ENCODE measurements around the gene PTPN18. TPM values are rescaled to one million over a fixed set of nuclear protein-coding genes. Genes with fewer than 3 reads are reported as not detected.
A peak's percentile ranks its signal among the peaks of the same experiment; 100 is the strongest.

Gene PTPN18
- total RNA-seq, 2 donors from 2014 or later = 48.8 to 50.7 TPM

DNA sequence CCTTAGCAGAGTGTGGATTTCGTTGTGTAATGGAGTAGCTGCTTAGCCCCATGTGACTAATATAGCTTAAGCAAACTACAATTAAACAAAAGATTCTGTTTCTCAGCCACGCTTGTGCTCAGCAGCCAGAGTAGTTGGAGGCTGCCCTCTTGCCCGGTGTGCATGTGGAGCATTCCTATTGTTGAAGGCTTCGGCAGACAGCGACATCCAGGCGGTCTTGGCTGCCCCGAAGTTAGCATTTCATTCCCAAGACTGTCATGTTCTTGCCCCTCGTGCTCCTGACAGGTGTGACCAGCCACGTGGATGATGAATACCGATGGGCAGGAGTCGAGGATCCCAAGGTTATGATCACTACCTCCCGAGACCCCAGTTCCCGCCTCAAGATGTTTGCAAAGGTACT is 10.8 kb upstream of the PTPN18 start:
- DNase-seq (no peak), ATAC-seq (replicated peaks in 1 of 2) (no peak)
- H3K9me3 Mint-ChIP-seq = no peaks in the 10 kb centered on the region
- peaks cover 36% of the 10 kb centered on the region for H3K4me1 Mint-ChIP-seq (ENCODE audit: low read depth)
- peaks cover 11 to 18% of the 10 kb centered on the region in 2 donors for H3K36me3 Mint-ChIP-seq (ENCODE audit: insufficient read depth in 2 of 2)
- peak overlapping the region; percentile 13 for H3K27ac Mint-ChIP-seq
- no peaks in the 10 kb centered on the region for H3K27me3 Mint-ChIP-seq (ENCODE audit: low read depth)
- peak overlapping the region in 1 of 2 donors; percentile 9 for H3K4me3 Mint-ChIP-seq

DNA sequence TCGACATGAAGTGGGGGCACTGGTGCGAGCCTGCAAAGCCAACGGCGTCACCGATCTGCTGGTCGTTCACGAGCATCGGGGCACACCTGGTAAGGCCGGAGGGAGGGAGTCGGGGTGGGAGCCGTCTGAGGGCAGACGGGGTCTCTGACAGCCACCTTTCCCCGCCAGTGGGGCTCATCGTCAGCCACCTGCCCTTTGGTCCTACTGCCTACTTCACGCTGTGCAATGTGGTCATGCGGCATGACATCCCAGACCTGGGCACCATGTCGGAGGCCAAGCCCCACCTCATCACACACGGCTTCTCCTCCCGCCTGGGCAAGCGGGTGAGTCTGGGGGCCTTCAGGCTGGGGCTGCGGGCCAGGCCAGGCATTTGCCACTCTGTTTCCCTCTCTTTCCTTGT is 10.2 kb upstream of the PTPN18 start:
- DNase-seq (no peak), ATAC-seq (replicated peaks in 1 of 2) (no peak)
- H3K27me3 Mint-ChIP-seq (ENCODE audit: low read depth) = no peaks in the 10 kb centered on the region
- no peaks in the 10 kb centered on the region for H3K9me3 Mint-ChIP-seq
- peaks cover 11 to 18% of the 10 kb centered on the region in 2 donors for H3K36me3 Mint-ChIP-seq (ENCODE audit: insufficient read depth in 2 of 2)
- H3K27ac Mint-ChIP-seq = no peak overlapping the region
- no peak overlapping the region for H3K4me3 Mint-ChIP-seq
- H3K4me1 Mint-ChIP-seq (ENCODE audit: low read depth) = peaks cover 36% of the 10 kb centered on the region

DNA sequence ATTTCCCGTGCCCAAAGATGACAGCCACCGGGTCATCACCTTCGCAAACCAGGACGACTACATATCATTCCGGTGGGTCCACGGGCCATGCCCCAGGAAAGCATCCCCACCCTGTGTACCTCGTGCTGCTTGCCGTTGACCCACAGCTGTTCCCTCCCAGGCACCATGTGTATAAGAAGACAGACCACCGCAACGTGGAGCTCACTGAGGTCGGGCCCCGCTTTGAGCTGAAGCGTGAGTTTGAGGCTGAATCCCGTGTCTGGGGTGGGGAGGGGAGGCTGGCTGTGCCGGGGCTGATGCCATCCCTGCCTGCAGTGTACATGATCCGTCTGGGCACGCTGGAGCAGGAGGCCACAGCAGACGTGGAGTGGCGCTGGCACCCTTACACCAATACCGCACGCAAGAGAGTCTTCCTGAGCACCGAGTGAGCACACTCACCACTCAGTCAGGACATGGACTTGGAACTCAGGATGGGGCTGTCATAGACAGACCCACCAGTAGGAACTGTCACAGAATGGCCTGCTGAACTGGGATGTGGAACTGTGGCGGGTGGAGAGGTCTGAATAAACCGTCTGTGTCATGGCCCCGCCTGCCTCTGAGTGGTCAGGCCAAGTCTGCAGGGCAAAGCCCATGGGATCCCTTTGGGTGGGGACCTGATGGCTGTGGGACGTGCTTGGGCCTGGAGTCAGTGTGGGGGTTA is 9.7 kb upstream of the PTPN18 start:
- Mint-ChIP-seq H3K36me3 (ENCODE audit: insufficient read depth in 2 of 2) (peaks cover 11 to 18% of the 10 kb centered on the region in 2 donors), H3K9me3 (no peaks in the 10 kb centered on the region), H3K4me3 (no peak overlapping the region), H3K27me3 (ENCODE audit: low read depth) (no peaks in the 10 kb centered on the region), H3K4me1 (ENCODE audit: low read depth) (peaks cover 32% of the 10 kb centered on the region), H3K27ac (no peak overlapping the region)
- DNase-seq = no peak
- no peak for ATAC-seq (replicated peaks in 1 of 2)

DNA sequence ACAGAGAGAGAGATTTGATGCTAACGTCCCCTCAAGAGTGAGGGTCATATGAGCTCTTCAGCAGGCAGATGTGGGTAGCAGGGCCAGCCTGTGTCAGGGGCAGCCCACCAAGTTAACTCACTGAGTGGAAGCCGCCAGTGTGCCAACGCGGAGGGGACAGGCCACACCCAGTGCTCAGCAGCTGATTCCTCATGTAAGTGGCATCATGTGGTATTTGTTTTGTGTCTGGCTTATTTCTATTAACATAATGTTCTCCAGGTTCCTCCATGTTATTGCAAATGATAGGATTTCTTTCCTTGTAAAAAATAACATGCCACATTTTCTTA is 9.2 kb upstream of the PTPN18 start:
- Mint-ChIP-seq H3K27me3 (ENCODE audit: low read depth) (no peaks in the 10 kb centered on the region), H3K9me3 (no peaks in the 10 kb centered on the region), H3K4me3 (no peak overlapping the region), H3K4me1 (ENCODE audit: low read depth) (peaks cover 34% of the 10 kb centered on the region), H3K36me3 (ENCODE audit: insufficient read depth in 2 of 2) (peaks cover 11 to 18% of the 10 kb centered on the region in 2 donors), H3K27ac (no peak overlapping the region)
- ATAC-seq (replicated peaks in 1 of 2) (no peak), DNase-seq (no peak)

DNA sequence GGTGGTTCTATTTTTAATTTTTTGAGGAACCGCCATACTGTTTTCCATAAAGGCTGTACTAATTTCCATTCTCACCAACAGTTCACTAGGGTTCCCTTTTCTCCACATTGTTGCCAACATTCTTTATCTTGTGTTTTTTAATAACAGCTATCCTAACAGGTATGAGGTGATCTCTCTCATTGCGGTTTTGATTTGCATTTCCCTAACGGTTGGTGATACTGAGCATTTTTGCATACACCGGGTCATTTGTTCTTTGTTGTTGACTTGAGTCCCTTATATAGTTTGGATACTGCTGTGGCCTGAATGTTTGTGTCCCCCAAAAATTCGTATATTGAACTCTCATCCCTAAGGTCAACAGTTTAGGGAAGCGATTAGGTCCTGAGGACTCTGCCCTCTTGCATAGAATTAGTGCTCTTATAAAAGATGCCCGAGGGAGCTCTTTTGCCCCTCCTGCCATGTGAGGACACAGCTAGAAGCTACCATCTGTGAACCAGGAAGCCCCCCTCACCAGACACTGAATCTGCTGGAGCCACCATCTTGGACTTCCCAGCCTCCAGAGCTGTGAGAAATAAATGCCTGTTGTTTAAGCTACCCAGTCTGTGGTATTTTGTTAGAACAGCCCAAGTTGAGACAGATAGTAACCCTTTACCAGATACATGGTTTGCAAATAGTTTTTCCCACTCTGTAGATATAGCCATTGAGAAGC is 8.5 kb upstream of the PTPN18 start:
- Mint-ChIP-seq H3K27me3 (ENCODE audit: low read depth) (no peaks in the 10 kb centered on the region), H3K27ac (no peak overlapping the region), H3K4me1 (ENCODE audit: low read depth) (peaks cover 30% of the 10 kb centered on the region), H3K9me3 (no peaks in the 10 kb centered on the region), H3K4me3 (no peak overlapping the region), H3K36me3 (ENCODE audit: insufficient read depth in 2 of 2) (peaks cover 11 to 18% of the 10 kb centered on the region in 2 donors)
- ATAC-seq (replicated peaks in 1 of 2) (no peak), DNase-seq (no peak)

DNA sequence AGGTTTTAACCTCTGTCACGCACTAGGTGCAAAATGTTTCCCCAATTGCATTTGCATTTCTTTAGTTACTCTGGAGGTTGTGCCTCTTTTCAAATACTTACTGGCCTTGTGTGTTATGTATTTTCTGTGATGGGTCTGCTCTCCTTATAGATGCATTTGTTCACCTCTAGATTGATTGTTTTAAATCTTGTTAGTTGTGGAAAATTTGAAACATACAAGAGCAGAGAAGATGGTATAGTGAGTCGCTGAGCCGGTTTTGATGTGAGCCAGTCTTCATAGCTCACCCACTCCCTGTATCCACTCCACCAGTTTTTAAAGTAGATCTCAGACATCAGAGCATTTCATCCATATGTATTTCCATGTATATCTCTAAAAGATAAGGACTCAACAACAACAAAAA is 6.7 kb upstream of the PTPN18 start:
- Mint-ChIP-seq H3K4me1 (ENCODE audit: low read depth) (peaks cover 30% of the 10 kb centered on the region), H3K36me3 (ENCODE audit: insufficient read depth in 2 of 2) (peaks cover 9 to 18% of the 10 kb centered on the region in 2 donors)
- ATAC-seq (replicated peaks in 1 of 2) = no peak

DNA sequence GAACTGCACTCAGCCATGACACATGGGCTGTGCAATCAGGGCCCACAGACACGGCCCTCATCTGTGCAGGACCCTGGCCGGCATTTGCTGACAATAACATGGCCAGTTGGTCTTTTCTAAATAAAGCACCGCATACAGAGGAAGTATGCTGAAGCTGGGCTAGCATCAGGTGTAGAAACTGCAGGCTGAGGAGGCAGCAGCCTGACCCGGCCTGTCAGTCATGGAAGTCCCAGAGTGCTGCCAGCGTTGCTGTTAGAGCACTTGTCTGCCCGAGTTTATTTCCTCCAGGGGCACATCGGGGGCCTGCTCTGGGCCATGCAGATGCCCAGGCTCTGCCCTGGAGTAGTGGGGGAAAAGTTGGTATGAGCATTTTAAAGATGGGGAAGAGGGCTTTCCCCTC is 4.1 kb upstream of the PTPN18 start:
- Mint-ChIP-seq H3K4me1 (ENCODE audit: low read depth) (peaks cover 28% of the 10 kb centered on the region), H3K36me3 (ENCODE audit: insufficient read depth in 2 of 2) (peaks cover 3 to 5% of the 10 kb centered on the region in 2 donors), H3K27ac (no peak overlapping the region), H3K4me3 (no peak overlapping the region), H3K9me3 (no peaks in the 10 kb centered on the region), H3K27me3 (ENCODE audit: low read depth) (no peaks in the 10 kb centered on the region)
- ATAC-seq (replicated peaks in 1 of 2) (no peak), DNase-seq (no peak)

More for the DNA sequence above, 6.7 kb upstream of the PTPN18 start:
- Mint-ChIP-seq H3K9me3 (no peaks in the 10 kb centered on the region), H3K27ac (peak overlapping the region; percentile 34), H3K27me3 (ENCODE audit: low read depth) (no peaks in the 10 kb centered on the region), H3K4me3 (no peak overlapping the region)
- DNase-seq = no peak

DNA sequence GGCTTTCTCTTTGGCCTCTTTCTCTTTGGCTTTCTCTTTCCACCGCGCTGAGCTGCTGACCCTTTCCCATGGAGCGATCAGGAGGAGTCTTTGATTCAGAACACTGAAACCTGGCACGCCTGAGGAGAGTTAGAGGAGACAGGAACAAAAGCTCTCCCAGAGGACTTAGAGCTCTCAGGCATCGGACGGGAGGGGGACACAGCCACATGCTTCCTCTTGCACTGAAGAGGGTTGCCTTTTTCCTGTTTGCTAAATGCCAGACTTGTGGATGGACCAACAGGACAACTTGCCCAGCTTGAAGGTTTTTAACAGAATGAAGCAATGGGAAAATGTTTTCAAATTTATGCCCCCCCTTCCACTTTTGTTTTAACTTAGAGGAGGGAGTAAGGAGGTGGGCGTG is 3.6 kb upstream of the PTPN18 start:
- no peak overlapping the region for H3K27ac Mint-ChIP-seq
- no peaks in the 10 kb centered on the region for H3K9me3 Mint-ChIP-seq
- no peak for ATAC-seq (replicated peaks in 1 of 2)
- no peaks in the 10 kb centered on the region for H3K27me3 Mint-ChIP-seq (ENCODE audit: low read depth)
- DNase-seq = no peak
- H3K36me3 Mint-ChIP-seq (ENCODE audit: insufficient read depth in 2 of 2) = peaks cover 2 to 5% of the 10 kb centered on the region in 2 donors
- no peak overlapping the region for H3K4me3 Mint-ChIP-seq
- H3K4me1 Mint-ChIP-seq (ENCODE audit: low read depth) = peaks cover 25% of the 10 kb centered on the region

DNA sequence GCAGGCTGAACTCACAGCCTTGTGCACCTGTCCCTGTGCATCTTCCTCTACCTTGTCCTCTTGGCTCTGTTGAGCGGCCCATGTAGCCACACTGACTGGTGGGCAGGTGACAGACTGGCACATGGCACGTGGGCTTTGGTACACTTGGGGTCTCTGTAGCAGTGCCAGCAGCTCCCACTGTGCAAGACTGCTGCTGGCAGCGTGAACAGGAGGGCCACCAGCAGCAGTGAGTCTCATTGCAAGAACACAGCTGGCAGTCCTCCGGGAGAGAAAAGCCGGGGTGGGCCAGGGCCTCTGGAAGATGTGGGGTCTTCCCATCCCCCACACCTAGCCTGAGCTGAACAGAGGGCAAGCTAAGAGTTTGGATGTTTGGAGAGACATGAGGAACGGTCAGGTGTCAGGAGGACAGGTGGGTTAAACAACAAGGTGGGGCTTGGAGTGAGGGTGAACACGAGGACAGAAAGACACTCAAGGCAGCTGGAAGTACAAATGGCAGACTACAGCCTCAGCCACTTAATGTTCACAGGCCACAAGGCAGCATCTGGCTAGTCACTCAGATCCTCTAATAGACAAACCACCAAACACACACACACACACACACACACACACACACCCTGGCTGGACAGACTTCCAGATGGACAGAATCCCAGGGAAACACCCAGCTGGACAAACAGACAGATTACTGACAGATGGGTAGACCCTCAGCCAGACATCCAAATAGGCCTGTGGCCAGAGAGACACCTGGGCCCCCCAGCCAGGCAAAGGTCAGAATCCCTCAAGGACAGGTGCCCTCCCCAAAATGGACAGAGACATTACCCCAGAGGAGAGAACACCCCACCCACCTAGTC is 2.3 kb upstream of the PTPN18 start:
- no peak for DNase-seq
- ATAC-seq (replicated peaks in 1 of 2) = no peak
- Mint-ChIP-seq H3K4me1 (ENCODE audit: low read depth) (peaks cover 17% of the 10 kb centered on the region), H3K4me3 (no peak overlapping the region), H3K27me3 (ENCODE audit: low read depth) (no peaks in the 10 kb centered on the region), H3K27ac (no peak overlapping the region), H3K9me3 (no peaks in the 10 kb centered on the region), H3K36me3 (ENCODE audit: insufficient read depth in 2 of 2) (no peaks in the 10 kb centered on the region)

DNA sequence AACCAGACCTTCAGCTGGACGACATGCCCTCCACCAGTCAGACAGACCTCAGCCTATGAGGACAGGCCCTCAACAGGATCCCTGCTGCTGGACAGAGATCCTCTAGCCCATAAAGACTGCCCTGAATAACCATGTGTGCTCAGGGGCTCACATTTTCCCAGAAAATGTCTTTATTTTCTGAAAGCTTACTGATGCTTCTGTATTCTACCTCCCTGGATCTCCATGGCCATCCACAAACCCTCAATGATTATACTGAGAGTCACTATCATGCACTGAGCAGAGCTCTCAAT is 1.8 kb upstream of the PTPN18 start:
- ATAC-seq (replicated peaks in 1 of 2) = no peak
- Mint-ChIP-seq H3K36me3 (ENCODE audit: insufficient read depth in 2 of 2) (no peaks in the 10 kb centered on the region), H3K4me1 (ENCODE audit: low read depth) (peaks cover 14% of the 10 kb centered on the region), H3K27me3 (ENCODE audit: low read depth) (no peaks in the 10 kb centered on the region), H3K27ac (no peak overlapping the region), H3K4me3 (no peak overlapping the region), H3K9me3 (no peaks in the 10 kb centered on the region)
- DNase-seq = no peak

DNA sequence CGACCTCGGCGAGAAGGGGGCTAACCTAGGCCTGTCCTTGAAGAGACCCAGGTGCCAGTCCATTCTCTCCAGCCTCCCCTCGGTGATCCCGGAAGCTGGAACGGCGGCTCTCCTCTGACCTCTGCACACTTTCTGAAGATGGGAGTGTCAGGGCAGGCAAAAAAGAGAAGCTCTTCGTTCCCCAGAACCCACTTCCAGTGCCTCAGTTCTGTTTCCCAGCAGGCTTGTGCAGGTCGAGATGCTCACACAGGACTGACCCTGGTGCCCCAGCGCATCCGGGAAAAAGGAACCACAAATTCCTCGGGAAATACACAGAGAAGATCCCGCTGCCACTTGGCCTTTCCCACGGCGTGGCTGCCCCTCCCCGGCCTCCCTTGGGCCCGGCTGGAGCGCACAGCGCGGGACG is 681 bp upstream of the PTPN18 start:
- DNase-seq (no peak), ATAC-seq (replicated peaks in 1 of 2) (no peak)
- no peaks in the 10 kb centered on the region for H3K9me3 Mint-ChIP-seq
- no peaks in the 10 kb centered on the region for H3K36me3 Mint-ChIP-seq (ENCODE audit: insufficient read depth in 2 of 2)
- H3K4me3 Mint-ChIP-seq = peak overlapping the region; percentile 80 to 84
- no peaks in the 10 kb centered on the region for H3K27me3 Mint-ChIP-seq (ENCODE audit: low read depth)
- H3K4me1 Mint-ChIP-seq (ENCODE audit: low read depth) = peaks cover 11% of the 10 kb centered on the region
- no peak overlapping the region for H3K27ac Mint-ChIP-seq

DNA sequence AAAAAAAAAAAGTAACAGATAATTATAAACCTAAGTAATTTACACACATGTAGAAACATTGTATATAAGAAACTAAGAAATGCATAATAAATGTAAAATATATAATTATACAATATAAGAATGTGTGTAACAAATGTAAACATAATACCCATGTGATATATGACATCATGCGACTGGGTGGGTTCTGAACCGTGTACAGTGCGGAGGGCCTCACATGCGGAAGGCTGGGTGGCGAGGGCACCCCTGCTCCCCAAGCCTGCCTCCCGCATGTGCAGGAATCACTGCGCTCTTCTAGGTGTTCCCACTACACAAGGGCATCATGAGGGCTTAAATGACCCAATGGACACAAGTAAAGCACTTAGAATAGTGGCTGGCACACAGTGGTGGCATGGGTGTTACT is 2.0 kb downstream of the PTPN18 start:
- Mint-ChIP-seq H3K4me1 (ENCODE audit: low read depth) (peaks cover 6% of the 10 kb centered on the region), H3K4me3 (no peak overlapping the region), H3K9me3 (peaks cover 0 to 2% of the 10 kb centered on the region in 2 donors), H3K27ac (no peak overlapping the region), H3K27me3 (ENCODE audit: low read depth) (no peaks in the 10 kb centered on the region), H3K36me3 (ENCODE audit: insufficient read depth in 2 of 2) (peaks cover 0 to 2% of the 10 kb centered on the region in 2 donors)
- no peak for ATAC-seq (replicated peaks in 1 of 2)
- no peak for DNase-seq
